Kidney epithelial cell (primary cell): ENCODE results near the gene PAOX. TPM values are rescaled to one million over a fixed set of nuclear protein-coding genes. Genes with fewer than 3 reads are reported as not detected.
"Not testable (repeated sequence)": the region's sequence is repeated elsewhere in the genome, so short reads cannot be mapped to it uniquely, and the experiment has no call there.

Source experiments
- DNase-seq: peaks from one replicate; pipeline ENCODE4 v3.0.0-alpha.2; 2010; ENCODE audit warnings: low read depth
- H3K27me3 ChIP-seq: 2 replicates; pipeline ENCODE4 v1.6.0; 2011; ENCODE audit warnings: low read length; ENCODE audit not compliant: control insufficient read depth, insufficient read depth
- H3K36me3 ChIP-seq: 2 replicates; pipeline ENCODE4 v1.5.1; 2011; ENCODE audit warnings: low read length; ENCODE audit not compliant: control insufficient read depth, insufficient read depth
- H3K4me3 ChIP-seq: 2 replicates; pipeline ENCODE4 v1.5.1; 2011; ENCODE audit warnings: low read depth, mild to moderate bottlenecking, control low read depth, low read length
- CTCF ChIP-seq: IDR thresholded peaks from 2 replicates; pipeline ENCODE4 v1.5.1; 2011; ENCODE audit warnings: mild to moderate bottlenecking, moderate library complexity, low read length, control low read depth, inconsistent platforms; ENCODE audit not compliant: insufficient read depth, poor library complexity, severe bottlenecking
- total RNA-seq: library from RNA; depleted of rRNA; stranded (reverse); fragments of >200 nt; gene quantifications from 2 replicates; pipeline ENCODE4 v1.2.3, GENCODE V29; 2015

PAOX gene
- total RNA-seq, 1 donor from 2014 or later = 4.3 TPM

GRCh38 chr10:133420028-133420427 lies 41.0 kb downstream of the PAOX start:
- no peak for TF ChIP-seq CTCF
- no peak for DNase-seq
- no peak overlapping the region for H3K4me3 ChIP-seq
- H3K27me3 ChIP-seq = peaks cover 12% of the 10 kb centered on the region
- no peaks in the 10 kb centered on the region for H3K36me3 ChIP-seq

- no peak overlapping the region for H3K4me3 ChIP-seq
- no peaks in the 10 kb centered on the region for H3K36me3 ChIP-seq
- TF ChIP-seq CTCF = no peak
- DNase-seq = no peak
- H3K27me3 ChIP-seq = peaks cover 12% of the 10 kb centered on the region
Observed at GRCh38 chr10:133420579-133420978, 41.5 kb downstream of the PAOX start.

- Histone ChIP-seq H3K36me3 (no peaks in the 10 kb centered on the region), H3K4me3 (no peak overlapping the region), H3K27me3 (peaks cover 12% of the 10 kb centered on the region)
- DNase-seq = no peak
- no peak for TF ChIP-seq CTCF
Observed at GRCh38 chr10:133421336-133422222, 42.5 kb downstream of the PAOX start.

- Histone ChIP-seq H3K36me3 (no peaks in the 10 kb centered on the region), H3K27me3 (peaks cover 12% of the 10 kb centered on the region), H3K4me3 (no peak overlapping the region)
- no peak for DNase-seq
- TF ChIP-seq CTCF = no peak
Observed at GRCh38 chr10:133422223-133422806, 43.3 kb downstream of the PAOX start.

- H3K4me3 ChIP-seq = no peak overlapping the region
- H3K36me3 ChIP-seq = no peaks in the 10 kb centered on the region
- H3K27me3 ChIP-seq = peaks cover 12% of the 10 kb centered on the region
- DNase-seq = no peak
- no peak for TF ChIP-seq CTCF
Observed at GRCh38 chr10:133422807-133423771, 44.0 kb downstream of the PAOX start.

- H3K36me3 ChIP-seq, DNase-seq, H3K4me3 ChIP-seq: not testable (repeated sequence)
- peaks cover 12% of the 10 kb centered on the region for H3K27me3 ChIP-seq
Observed at GRCh38 chr10:133424102-133424501, 45.0 kb downstream of the PAOX start.

- DNase-seq, H3K4me3 ChIP-seq, H3K36me3 ChIP-seq: not testable (repeated sequence)
- peaks cover 12% of the 10 kb centered on the region for H3K27me3 ChIP-seq
Observed at GRCh38 chr10:133424601-133425000, 45.5 kb downstream of the PAOX start, which contains the start of gene SPRN. Gene SPRN (minus strand): TSS chr10:133424625. CDS start chr10:133423681, 944 bp downstream.

- DNase-seq, H3K4me3 ChIP-seq, H3K36me3 ChIP-seq, H3K27me3 ChIP-seq: not testable (repeated sequence)
Observed at GRCh38 chr10:133429571-133429970, 50.5 kb downstream of the PAOX start.
